ENCODE measurements around the gene FAAP20. TPM values are rescaled to one million over a fixed set of nuclear protein-coding genes. Genes with fewer than 3 reads are reported as not detected.

The FAAP20 gene
- total RNA-seq, 1 donor from 2014 or later, result 11.3 TPM

GRCh38 chr1:2208309-2209239, 14.0 kb upstream of the FAAP20 start:
- Mint-ChIP-seq H3K4me3 (peak overlapping the region; percentile 20), H3K36me3 (no peaks in the 10 kb centered on the region), H3K27me3 (ENCODE audit: insufficient read depth, low read depth) (peaks cover 9% of the 10 kb centered on the region), H3K9me3 (no peaks in the 10 kb centered on the region), H3K27ac (peak overlapping the region; percentile 28), H3K4me1 (peaks cover 38% of the 10 kb centered on the region)
- Histone ChIP-seq H3F3A (ENCODE audit: low read depth) (peaks cover 40% of the 10 kb centered on the region), H3K36me3 (no peaks in the 10 kb centered on the region), H3K27me3 (peaks cover 12% of the 10 kb centered on the region), H3K4me2 (no peak overlapping the region), H2AFZ (replicated peaks) (no peak overlapping the region), H3K9me3 (ENCODE audit: low read depth) (no peaks in the 10 kb centered on the region), H3K79me2 (ENCODE audit: low read depth) (no peaks in the 10 kb centered on the region), H3K4me1 (peaks cover 45% of the 10 kb centered on the region), H4K20me1 (ENCODE audit: low read depth) (no peaks in the 10 kb centered on the region), H3K9ac (no peak overlapping the region), H3K4me3 (no peak overlapping the region), H3K27ac (no peak overlapping the region)
- no peak for DNase-seq (ENCODE audit: low spot score)
- TF ChIP-seq EZH2phosphoT487 (IDR thresholded peaks at IDR 0.05), result no peak
- TF ChIP-seq CTCF (IDR thresholded peaks at IDR 0.05), result no peak
- TF ChIP-seq EZH2 (IDR thresholded peaks at IDR 0.05), result no peak

- H2AFZ ChIP-seq (replicated peaks), result no peak overlapping the region
- no peak overlapping the region for H3K4me3 ChIP-seq
- TF ChIP-seq EZH2 (IDR thresholded peaks at IDR 0.05), result no peak
- no peak for TF ChIP-seq EZH2phosphoT487 (IDR thresholded peaks at IDR 0.05)
- TF ChIP-seq CTCF (IDR thresholded peaks at IDR 0.05), result no peak
- Mint-ChIP-seq H3K9me3 (no peaks in the 10 kb centered on the region), H3K27me3 (ENCODE audit: insufficient read depth, low read depth) (peaks cover 9% of the 10 kb centered on the region), H3K4me1 (peaks cover 28% of the 10 kb centered on the region), H3K36me3 (no peaks in the 10 kb centered on the region), H3K27ac (no peak overlapping the region), H3K4me3 (peak overlapping the region; percentile 43)
- peaks cover 12% of the 10 kb centered on the region for H3K27me3 ChIP-seq
- no peak overlapping the region for H3K27ac ChIP-seq
- no peak overlapping the region for H3K4me2 ChIP-seq
- H3F3A ChIP-seq (ENCODE audit: low read depth), result peaks cover 25% of the 10 kb centered on the region
- no peaks in the 10 kb centered on the region for H3K79me2 ChIP-seq (ENCODE audit: low read depth)
- no peak for DNase-seq (ENCODE audit: low spot score)
- H4K20me1 ChIP-seq (ENCODE audit: low read depth), result no peaks in the 10 kb centered on the region
- H3K9me3 ChIP-seq (ENCODE audit: low read depth), result no peaks in the 10 kb centered on the region
- peaks cover 30% of the 10 kb centered on the region for H3K4me1 ChIP-seq
- no peak overlapping the region for H3K9ac ChIP-seq
- H3K36me3 ChIP-seq, result no peaks in the 10 kb centered on the region
Measured at GRCh38 chr1:2206813-2207487, 12.4 kb upstream of the FAAP20 start.

- H3K36me3 ChIP-seq, result no peaks in the 10 kb centered on the region
- no peak overlapping the region for H3K27ac ChIP-seq
- Mint-ChIP-seq H3K4me1 (peaks cover 28% of the 10 kb centered on the region), H3K36me3 (no peaks in the 10 kb centered on the region), H3K27me3 (ENCODE audit: insufficient read depth, low read depth) (peaks cover 9% of the 10 kb centered on the region), H3K27ac (no peak overlapping the region), H3K4me3 (peak overlapping the region; percentile 74), H3K9me3 (no peaks in the 10 kb centered on the region)
- H3K4me1 ChIP-seq, result peaks cover 30% of the 10 kb centered on the region
- no peaks in the 10 kb centered on the region for H4K20me1 ChIP-seq (ENCODE audit: low read depth)
- peak overlapping the region; percentile 47 for H3K4me3 ChIP-seq
- H3K79me2 ChIP-seq (ENCODE audit: low read depth), result peaks cover under 1% of the 10 kb centered on the region
- H3K9me3 ChIP-seq (ENCODE audit: low read depth), result no peaks in the 10 kb centered on the region
- no peak overlapping the region for H2AFZ ChIP-seq (replicated peaks)
- peak; percentile 98 for DNase-seq (ENCODE audit: low spot score)
- peak overlapping the region; percentile 69 for H3K4me2 ChIP-seq
- H3K27me3 ChIP-seq, result peaks cover 12% of the 10 kb centered on the region
- H3K9ac ChIP-seq, result no peak overlapping the region
- H3F3A ChIP-seq (ENCODE audit: low read depth), result peaks cover 25% of the 10 kb centered on the region
- TF ChIP-seq EZH2 (IDR thresholded peaks at IDR 0.05) (peak; percentile 58), CTCF (IDR thresholded peaks at IDR 0.05) (no peak)
Measured at GRCh38 chr1:2205191-2205952, 10.8 kb upstream of the FAAP20 start.
